ENCODE data around the gene SCNN1G.

SCNN1G gene

GRCh38 chr16:23196539-23196938, 14.0 kb downstream of the SCNN1G start:
- Mint-ChIP-seq H3K27me3 (peaks cover 6% of the 10 kb centered on the region), H3K9me3 (no peaks in the 10 kb centered on the region), H3K4me1 (no peaks in the 10 kb centered on the region), H3K4me3 (no peak overlapping the region), H3K27ac (no peak overlapping the region), H3K36me3 (no peaks in the 10 kb centered on the region)
- ATAC-seq (ENCODE audit: low read depth): no peak
- no peak for DNase-seq (ENCODE audit: low spot score in 2 of 2)

- no peak overlapping the region for H3K27ac Mint-ChIP-seq
- no peaks in the 10 kb centered on the region for H3K4me1 Mint-ChIP-seq
- no peak overlapping the region for H3K4me3 Mint-ChIP-seq
- ATAC-seq (ENCODE audit: low read depth) (no peak), DNase-seq (ENCODE audit: low spot score in 2 of 2) (no peak)
- no peaks in the 10 kb centered on the region for H3K9me3 Mint-ChIP-seq
- peaks cover 14% of the 10 kb centered on the region for H3K27me3 Mint-ChIP-seq
- no peaks in the 10 kb centered on the region for H3K36me3 Mint-ChIP-seq
Observed at GRCh38 chr16:23202166-23202565, 19.6 kb downstream of the SCNN1G start.

GRCh38 chr16:23206986-23207385, 24.4 kb downstream of the SCNN1G start:
- no peaks in the 10 kb centered on the region for H3K9me3 Mint-ChIP-seq

DNA sequence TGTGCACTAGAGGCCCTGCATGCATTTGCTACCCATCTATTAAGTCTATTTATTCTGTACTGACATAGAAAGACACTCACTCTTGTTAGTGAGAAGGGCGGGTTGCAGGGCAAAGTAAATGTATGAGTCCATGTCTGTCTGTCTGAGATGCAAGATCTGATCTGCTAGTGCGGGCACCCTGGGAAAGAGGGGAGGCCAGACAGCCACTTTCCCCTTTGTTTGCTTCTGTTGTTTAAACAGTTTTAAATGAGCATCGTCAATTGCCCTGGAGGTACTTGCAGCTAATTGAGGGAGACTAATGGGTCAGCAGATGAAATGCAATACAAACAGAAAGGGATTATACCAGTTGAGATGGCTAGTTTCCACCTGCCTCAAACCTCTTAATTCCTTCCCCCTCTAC, 24.9 kb downstream of the SCNN1G start:
- no peak for DNase-seq (ENCODE audit: low spot score in 2 of 2)
- Mint-ChIP-seq H3K27ac (no peak overlapping the region), H3K4me3 (no peak overlapping the region), H3K9me3 (no peaks in the 10 kb centered on the region), H3K36me3 (no peaks in the 10 kb centered on the region), H3K27me3 (peaks cover 17% of the 10 kb centered on the region), H3K4me1 (no peaks in the 10 kb centered on the region)
- no peak for ATAC-seq (ENCODE audit: low read depth)

More at GRCh38 chr16:23206986-23207385, 24.4 kb downstream of the SCNN1G start:
- DNase-seq (ENCODE audit: low spot score in 2 of 2): no peak
- no peak overlapping the region for H3K27ac Mint-ChIP-seq
- H3K36me3 Mint-ChIP-seq: no peaks in the 10 kb centered on the region
- no peaks in the 10 kb centered on the region for H3K4me1 Mint-ChIP-seq
- H3K27me3 Mint-ChIP-seq: peaks cover 18% of the 10 kb centered on the region
- no peak overlapping the region for H3K4me3 Mint-ChIP-seq
- no peak for ATAC-seq (ENCODE audit: low read depth)

- H3K27ac Mint-ChIP-seq: no peak overlapping the region
- H3K4me3 Mint-ChIP-seq: no peak overlapping the region
- peaks cover 16% of the 10 kb centered on the region for H3K27me3 Mint-ChIP-seq
- no peaks in the 10 kb centered on the region for H3K9me3 Mint-ChIP-seq
- no peaks in the 10 kb centered on the region for H3K36me3 Mint-ChIP-seq
- DNase-seq (ENCODE audit: low spot score in 2 of 2) (no peak), ATAC-seq (ENCODE audit: low read depth) (no peak)
- peaks cover 3% of the 10 kb centered on the region for H3K4me1 Mint-ChIP-seq
Observed at GRCh38 chr16:23209606-23210005, 27.1 kb downstream of the SCNN1G start.

DNA sequence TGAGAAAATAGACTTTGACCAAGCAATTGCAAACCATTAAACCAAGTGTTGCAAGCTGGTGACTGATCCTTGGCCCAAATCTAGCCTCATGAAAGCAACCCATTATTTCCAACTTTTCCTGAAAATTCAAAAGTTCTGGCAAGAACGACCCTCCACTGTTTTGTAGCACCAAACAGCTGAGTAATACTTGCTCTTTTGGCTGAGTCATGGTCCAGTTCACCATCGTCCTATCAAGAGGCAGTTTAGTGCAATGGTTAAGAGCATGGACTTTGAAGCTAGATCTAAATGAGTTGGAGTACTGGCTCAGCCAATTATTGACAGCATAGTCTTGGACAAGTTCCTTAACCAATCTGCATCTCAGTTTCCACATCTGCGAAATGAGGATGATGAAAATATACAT, 31.3 kb downstream of the SCNN1G start:
- no peaks in the 10 kb centered on the region for H3K9me3 Mint-ChIP-seq
- H3K36me3 Mint-ChIP-seq: no peaks in the 10 kb centered on the region
- peaks cover 12% of the 10 kb centered on the region for H3K27me3 Mint-ChIP-seq
- H3K27ac Mint-ChIP-seq: no peak overlapping the region
- ATAC-seq (ENCODE audit: low read depth) (no peak), DNase-seq (ENCODE audit: low spot score in 2 of 2) (no peak)
- no peak overlapping the region for H3K4me3 Mint-ChIP-seq
- peaks cover 9% of the 10 kb centered on the region for H3K4me1 Mint-ChIP-seq

- H3K36me3 Mint-ChIP-seq: no peaks in the 10 kb centered on the region
- ATAC-seq (ENCODE audit: low read depth) (no peak), DNase-seq (ENCODE audit: low spot score in 2 of 2) (no peak)
- H3K9me3 Mint-ChIP-seq: no peaks in the 10 kb centered on the region
- no peak overlapping the region for H3K27ac Mint-ChIP-seq
- peaks cover 9% of the 10 kb centered on the region for H3K4me1 Mint-ChIP-seq
- peaks cover 11% of the 10 kb centered on the region for H3K27me3 Mint-ChIP-seq
- no peak overlapping the region for H3K4me3 Mint-ChIP-seq
Observed at GRCh38 chr16:23214796-23215195, 32.3 kb downstream of the SCNN1G start.

DNA sequence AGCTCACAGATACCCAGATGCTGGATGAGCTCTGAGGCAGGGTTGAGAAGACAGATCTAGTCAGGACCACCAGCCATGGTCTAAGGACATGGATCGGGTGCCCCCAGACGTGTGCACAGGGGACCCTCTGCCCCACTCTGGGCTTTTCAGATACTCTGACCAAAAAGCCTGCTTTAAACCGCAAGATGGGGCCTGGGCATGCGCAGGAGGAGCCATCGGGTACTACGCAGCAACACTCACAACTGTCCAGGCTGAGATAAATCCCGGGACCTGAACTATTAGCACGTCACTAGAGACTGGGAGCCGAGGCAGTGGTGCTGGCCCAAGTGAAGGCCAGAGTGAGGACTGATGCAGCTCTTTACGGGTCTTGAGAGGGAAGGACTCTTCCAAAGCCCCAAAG, 32.9 kb downstream of the SCNN1G start:
- DNase-seq (ENCODE audit: low spot score in 2 of 2): no peak
- Mint-ChIP-seq H3K36me3 (no peaks in the 10 kb centered on the region), H3K9me3 (no peaks in the 10 kb centered on the region), H3K4me1 (peaks cover 9% of the 10 kb centered on the region), H3K4me3 (no peak overlapping the region), H3K27ac (no peak overlapping the region), H3K27me3 (peaks cover 16% of the 10 kb centered on the region)
- no peak for ATAC-seq (ENCODE audit: low read depth)

DNA sequence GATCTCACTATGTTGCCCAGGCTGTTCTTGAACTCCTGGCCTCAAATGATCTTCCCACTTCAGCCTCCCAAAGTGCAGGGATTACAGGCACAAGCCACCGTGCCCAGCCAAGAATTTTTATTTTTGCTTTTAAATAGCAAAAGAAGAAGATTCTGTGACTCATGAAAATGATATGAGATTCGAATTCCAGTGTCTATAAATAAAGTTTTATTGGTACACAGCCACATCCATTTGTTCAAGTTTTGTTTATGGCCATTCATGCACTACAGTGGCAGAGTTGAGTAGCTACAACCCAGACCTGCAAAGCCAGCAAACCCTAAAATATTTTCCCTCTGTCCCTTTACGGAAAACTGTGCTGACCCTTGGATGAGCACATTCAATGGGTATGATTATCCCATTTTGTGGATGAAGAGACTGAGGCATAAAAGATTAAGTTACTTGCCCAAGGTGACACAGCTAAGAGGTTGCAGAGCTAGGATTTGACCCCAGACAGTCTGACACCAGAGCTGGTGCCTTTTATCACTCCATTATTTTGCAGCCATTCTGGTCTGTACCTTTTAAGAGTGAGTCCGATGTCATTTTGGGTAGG, 34.2 kb downstream of the SCNN1G start:
- DNase-seq (ENCODE audit: low spot score in 2 of 2) (no peak), ATAC-seq (ENCODE audit: low read depth) (no peak)
- Mint-ChIP-seq H3K27ac (no peak overlapping the region), H3K4me1 (peaks cover 9% of the 10 kb centered on the region), H3K27me3 (peaks cover 16% of the 10 kb centered on the region), H3K9me3 (no peaks in the 10 kb centered on the region), H3K4me3 (no peak overlapping the region), H3K36me3 (no peaks in the 10 kb centered on the region)

DNA sequence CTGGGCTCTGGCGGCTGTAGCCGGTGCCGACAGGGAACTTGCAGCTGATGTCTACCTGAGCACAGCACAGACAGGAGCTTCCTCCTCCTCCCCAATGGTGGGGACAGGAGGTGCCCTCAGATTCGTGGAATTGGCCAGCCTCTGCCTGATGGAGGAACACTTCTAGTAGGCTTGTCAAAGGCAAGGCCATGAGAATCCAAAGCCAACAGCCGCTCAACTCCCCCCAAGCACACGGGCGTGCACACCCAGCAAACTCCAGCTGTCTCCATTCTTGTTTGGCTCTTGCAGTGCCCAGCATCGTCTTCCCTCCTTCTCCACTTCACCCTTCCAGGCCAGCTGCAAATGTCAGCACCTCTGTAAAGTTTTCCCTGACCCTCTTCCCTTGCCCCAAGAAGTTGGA, 35.1 kb downstream of the SCNN1G start:
- no peak for ATAC-seq (ENCODE audit: low read depth)
- H3K27me3 Mint-ChIP-seq: peaks cover 16% of the 10 kb centered on the region
- H3K36me3 Mint-ChIP-seq: no peaks in the 10 kb centered on the region
- no peak overlapping the region for H3K4me3 Mint-ChIP-seq
- no peaks in the 10 kb centered on the region for H3K9me3 Mint-ChIP-seq
- DNase-seq (ENCODE audit: low spot score in 2 of 2): no peak
- peaks cover 9% of the 10 kb centered on the region for H3K4me1 Mint-ChIP-seq
- H3K27ac Mint-ChIP-seq: no peak overlapping the region

DNA sequence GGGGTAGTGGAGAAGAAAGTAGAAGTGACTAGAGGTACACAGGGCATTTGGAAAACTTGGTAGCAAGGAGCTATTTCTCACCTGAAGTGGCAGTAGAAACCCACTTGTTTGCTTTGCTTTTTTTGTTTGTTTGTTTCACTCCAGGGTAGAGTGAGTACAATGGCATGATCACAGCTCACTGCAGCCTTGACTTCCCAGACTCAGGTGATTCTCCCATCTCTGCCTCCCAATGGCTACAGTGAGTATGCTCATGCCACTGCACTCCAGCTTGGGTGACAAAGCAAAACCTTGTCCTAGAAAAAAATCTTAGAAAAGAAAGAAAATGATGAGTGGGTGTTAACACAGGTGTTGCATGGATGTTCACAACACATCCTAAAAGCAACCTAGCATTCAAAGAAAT, 40.4 kb downstream of the SCNN1G start:
- no peak for ATAC-seq (ENCODE audit: low read depth)

DNA sequence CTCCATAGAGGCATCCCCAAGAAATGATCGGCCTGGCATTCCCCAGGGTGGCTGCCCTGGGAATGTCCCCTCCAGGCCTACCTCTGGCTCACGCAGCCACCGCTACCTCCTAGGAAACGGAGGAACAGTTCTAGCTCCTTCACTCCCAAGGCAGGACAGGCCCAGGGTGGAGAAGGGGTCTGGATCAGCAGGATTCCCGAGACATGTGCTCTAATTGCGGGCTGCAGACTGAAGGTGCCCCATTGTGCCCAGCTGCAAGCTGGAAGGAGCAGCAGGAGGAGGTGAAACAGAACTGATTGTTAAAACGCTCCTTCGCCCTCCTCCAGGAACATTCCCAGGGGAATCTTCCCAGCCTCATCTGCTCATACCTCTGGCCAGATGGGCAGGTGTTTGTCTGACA, 40.8 kb downstream of the SCNN1G start:
- Mint-ChIP-seq H3K4me1 (no peaks in the 10 kb centered on the region), H3K27me3 (peaks cover 17% of the 10 kb centered on the region), H3K4me3 (no peak overlapping the region), H3K27ac (no peak overlapping the region), H3K9me3 (peaks cover 5% of the 10 kb centered on the region), H3K36me3 (no peaks in the 10 kb centered on the region)
- DNase-seq (ENCODE audit: low spot score in 2 of 2) (no peak), ATAC-seq (ENCODE audit: low read depth) (no peak)

More for the DNA sequence above, 40.4 kb downstream of the SCNN1G start:
- H3K27ac Mint-ChIP-seq: no peak overlapping the region
- no peak for DNase-seq (ENCODE audit: low spot score in 2 of 2)
- H3K4me1 Mint-ChIP-seq: no peaks in the 10 kb centered on the region
- H3K36me3 Mint-ChIP-seq: no peaks in the 10 kb centered on the region
- H3K4me3 Mint-ChIP-seq: no peak overlapping the region
- H3K27me3 Mint-ChIP-seq: peaks cover 17% of the 10 kb centered on the region
- peaks cover 3% of the 10 kb centered on the region for H3K9me3 Mint-ChIP-seq

DNA sequence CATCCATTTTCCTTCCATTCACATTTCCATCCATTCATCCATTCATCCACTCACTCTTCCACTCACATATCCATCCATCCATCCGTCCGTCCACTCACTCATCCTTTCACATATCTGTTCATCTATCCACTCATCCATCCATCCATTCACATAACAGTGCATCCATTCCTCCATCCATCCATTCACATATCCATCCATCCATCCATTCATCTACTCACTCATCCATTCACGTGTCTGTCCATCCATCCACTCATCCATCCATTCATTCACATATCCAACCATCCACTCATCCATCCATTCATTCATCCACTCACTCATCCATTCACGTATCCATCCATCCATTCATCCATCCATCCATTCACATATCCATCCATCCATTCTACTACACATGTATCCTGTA, 42.6 kb downstream of the SCNN1G start:
- H3K9me3 Mint-ChIP-seq: peaks cover 5% of the 10 kb centered on the region

GRCh38 chr16:23225634-23226033, 43.1 kb downstream of the SCNN1G start:
- Mint-ChIP-seq H3K27me3 (peaks cover 8% of the 10 kb centered on the region), H3K27ac (no peak overlapping the region), H3K4me3 (no peak overlapping the region), H3K4me1 (no peaks in the 10 kb centered on the region), H3K9me3 (peaks cover 5% of the 10 kb centered on the region), H3K36me3 (no peaks in the 10 kb centered on the region)
- no peak for ATAC-seq (ENCODE audit: low read depth)
- DNase-seq (ENCODE audit: low spot score in 2 of 2): no peak

More for the DNA sequence above, 42.6 kb downstream of the SCNN1G start:
- H3K4me3 Mint-ChIP-seq: no peak overlapping the region
- no peak for ATAC-seq (ENCODE audit: low read depth)
- H3K27ac Mint-ChIP-seq: no peak overlapping the region
- no peaks in the 10 kb centered on the region for H3K4me1 Mint-ChIP-seq
- no peaks in the 10 kb centered on the region for H3K36me3 Mint-ChIP-seq
- no peak for DNase-seq (ENCODE audit: low spot score in 2 of 2)
- H3K27me3 Mint-ChIP-seq: peaks cover 11% of the 10 kb centered on the region

- no peak for ATAC-seq (ENCODE audit: low read depth)
- H3K36me3 Mint-ChIP-seq: no peaks in the 10 kb centered on the region
- no peaks in the 10 kb centered on the region for H3K4me1 Mint-ChIP-seq
- H3K9me3 Mint-ChIP-seq: peaks cover 5% of the 10 kb centered on the region
- no peak for DNase-seq (ENCODE audit: low spot score in 2 of 2)
- no peak overlapping the region for H3K27ac Mint-ChIP-seq
- no peak overlapping the region for H3K4me3 Mint-ChIP-seq
- peaks cover 8% of the 10 kb centered on the region for H3K27me3 Mint-ChIP-seq
Observed at GRCh38 chr16:23227529-23227928, 45.0 kb downstream of the SCNN1G start.
